Astrocyte of the cerebellum (primary cell): Measurements from ENCODE around the gene DGKQ.

ENCODE experiments used
- DNase-seq: peaks from one replicate; pipeline ENCODE4 v3.0.0-alpha.2; 2011; ENCODE audit warnings: low read depth
- H3K4me3 ChIP-seq: 2 replicates; pipeline ENCODE4 v1.5.1; 2011; ENCODE audit warnings: mild to moderate bottlenecking, low read depth, low read length, moderate library complexity
- in situ Hi-C: cut with HindIII; loops from 2 replicates; pipeline ENCODE4 v1.10.0; 2017; ENCODE audit warnings: low sequenced_read_pairs
- TF ChIP-seq, protein P1 (sequence below): IDR thresholded peaks from 2 replicates; pipeline ENCODE4 v1.5.1; 2012; ENCODE audit warnings: low read length, low read depth, moderate library complexity, mild to moderate bottlenecking; ENCODE audit errors: missing control alignments

DGKQ gene

DNA sequence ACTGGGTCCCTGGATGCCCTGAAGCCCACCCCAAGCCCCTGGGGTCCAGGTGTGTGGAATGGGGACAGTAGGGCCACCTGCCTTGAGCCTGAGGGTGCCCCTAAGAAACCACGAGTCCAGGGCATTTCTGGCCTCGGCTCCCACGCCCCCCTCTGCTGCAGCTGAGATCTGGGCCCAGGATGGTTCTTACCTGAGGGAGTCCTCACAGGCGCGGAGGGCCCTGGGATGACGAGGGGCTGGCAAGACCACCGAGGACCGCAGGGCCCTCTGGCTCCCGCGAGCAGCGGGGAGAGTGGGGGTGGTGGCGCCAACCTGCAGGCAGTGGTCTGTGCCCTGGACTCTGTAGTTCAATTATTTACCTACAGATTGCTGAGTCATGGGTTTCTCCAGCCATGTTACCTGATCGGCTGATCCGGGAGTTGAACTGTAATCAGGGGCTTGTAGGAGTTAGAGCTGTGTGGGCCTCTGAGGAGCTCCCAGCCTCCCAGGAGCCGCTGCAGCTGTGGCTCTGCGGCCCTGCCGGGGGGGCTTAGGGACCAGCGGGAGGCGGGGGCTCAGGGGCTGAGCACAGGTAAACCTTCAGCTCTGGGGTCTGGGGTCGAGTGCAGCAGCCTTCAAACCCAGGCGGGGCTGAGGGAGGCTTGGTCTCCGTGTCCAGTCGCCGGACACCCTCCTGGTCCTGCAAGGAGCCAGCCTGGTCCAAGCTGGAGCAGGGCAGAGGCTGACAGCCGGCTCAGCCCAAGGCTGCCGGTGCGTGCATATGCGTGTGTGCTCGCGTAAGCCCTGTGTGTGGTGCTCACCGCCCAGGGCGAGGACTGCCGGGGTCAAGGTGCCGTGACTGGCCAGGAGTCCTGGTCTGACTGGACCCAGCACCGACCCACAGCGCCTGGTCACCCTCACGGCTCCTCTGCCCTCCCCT is 20.0 kb upstream of the DGKQ start, which contains the start of gene SLC26A1:
Gene SLC26A1, minus strand, starts transcription at position 294 of the 919 bp plus-strand sequence. CDS start 1,701 bp downstream, outside the sequence.
- no peak within 1 kb of the TSS for H3K4me3 ChIP-seq
- in situ Hi-C loops: no loop called here
- DNase-seq: no peak
- TF ChIP-seq, protein P1, sequence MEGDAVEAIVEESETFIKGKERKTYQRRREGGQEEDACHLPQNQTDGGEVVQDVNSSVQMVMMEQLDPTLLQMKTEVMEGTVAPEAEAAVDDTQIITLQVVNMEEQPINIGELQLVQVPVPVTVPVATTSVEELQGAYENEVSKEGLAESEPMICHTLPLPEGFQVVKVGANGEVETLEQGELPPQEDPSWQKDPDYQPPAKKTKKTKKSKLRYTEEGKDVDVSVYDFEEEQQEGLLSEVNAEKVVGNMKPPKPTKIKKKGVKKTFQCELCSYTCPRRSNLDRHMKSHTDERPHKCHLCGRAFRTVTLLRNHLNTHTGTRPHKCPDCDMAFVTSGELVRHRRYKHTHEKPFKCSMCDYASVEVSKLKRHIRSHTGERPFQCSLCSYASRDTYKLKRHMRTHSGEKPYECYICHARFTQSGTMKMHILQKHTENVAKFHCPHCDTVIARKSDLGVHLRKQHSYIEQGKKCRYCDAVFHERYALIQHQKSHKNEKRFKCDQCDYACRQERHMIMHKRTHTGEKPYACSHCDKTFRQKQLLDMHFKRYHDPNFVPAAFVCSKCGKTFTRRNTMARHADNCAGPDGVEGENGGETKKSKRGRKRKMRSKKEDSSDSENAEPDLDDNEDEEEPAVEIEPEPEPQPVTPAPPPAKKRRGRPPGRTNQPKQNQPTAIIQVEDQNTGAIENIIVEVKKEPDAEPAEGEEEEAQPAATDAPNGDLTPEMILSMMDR: no peak

- in situ Hi-C loops: no loop called here
- no peak for DNase-seq
- TF ChIP-seq, protein P1: no peak
- H3K4me3 ChIP-seq: no peak overlapping the region
These were observed 19.1 kb upstream of the DGKQ start for GRCh38 chr4:992297-993110.

DNA sequence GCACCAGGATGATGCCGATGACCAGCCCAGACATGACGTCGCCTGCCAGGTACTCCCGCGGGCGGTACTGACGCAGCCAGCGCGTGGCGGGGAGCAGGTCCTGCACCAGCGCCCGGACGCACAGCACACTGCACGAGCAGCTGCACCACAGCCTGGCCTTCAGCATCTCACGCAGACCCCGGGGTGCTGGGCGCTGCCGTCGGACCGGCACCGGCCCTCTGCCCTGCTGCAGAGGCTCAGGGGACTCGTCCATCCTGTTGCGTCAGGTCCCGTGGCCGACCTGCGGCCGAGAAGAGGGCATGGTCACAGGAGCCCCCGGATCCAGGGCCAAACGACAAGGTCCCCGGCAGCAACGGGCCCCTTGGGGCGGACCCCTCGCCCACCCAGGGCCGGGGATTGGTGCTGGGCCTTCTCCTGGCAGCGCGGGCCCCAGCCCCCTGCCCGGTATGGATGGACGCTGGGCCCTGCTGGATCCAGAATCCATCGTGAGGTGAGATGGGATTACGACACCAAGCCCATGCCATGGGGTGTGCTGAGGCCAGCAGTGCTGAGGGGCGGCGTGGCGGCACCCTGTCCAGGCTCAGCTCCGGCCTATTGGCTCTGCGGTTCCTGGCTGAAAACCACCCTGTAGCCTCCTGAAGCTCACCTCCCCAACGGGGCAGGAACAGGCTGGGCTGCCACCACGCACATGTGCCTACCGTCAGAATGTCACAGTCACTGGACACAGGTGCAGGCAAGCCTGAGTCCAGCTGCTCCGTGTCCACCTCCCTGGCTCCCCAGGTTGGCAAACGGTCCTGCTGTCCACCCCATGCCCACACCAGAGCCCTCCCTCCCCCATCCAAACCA is 18.3 kb upstream of the DGKQ start:
- in situ Hi-C loops: no loop called here
- H3K4me3 ChIP-seq: no peak overlapping the region
- TF ChIP-seq, protein P1: no peak
- no peak for DNase-seq

- in situ Hi-C loops: no loop called here
- DNase-seq: no peak
- no peak overlapping the region for H3K4me3 ChIP-seq
- TF ChIP-seq, protein P1: no peak
These were observed 17.5 kb upstream of the DGKQ start for GRCh38 chr4:990746-991367.

- no peak for DNase-seq
- in situ Hi-C loops: no loop called here
- H3K4me3 ChIP-seq: no peak overlapping the region
- TF ChIP-seq, protein P1: no peak
These were observed 16.5 kb upstream of the DGKQ start for GRCh38 chr4:989722-990471.
